IPS-18c (cell line): ENCODE data around the gene CRMP1.

Source experiments
- H3K4me3 ChIP-seq: 2 replicates; pipeline ENCODE4 v1.7.0; 2013; ENCODE audit warnings: low read depth, mild to moderate bottlenecking, low read length, moderate library complexity; ENCODE audit not compliant: insufficient read depth
- H3K9me3 ChIP-seq: one replicate; pipeline ENCODE4 v1.6.1; 2013; ENCODE audit warnings: mild to moderate bottlenecking, low read length, moderate library complexity; ENCODE audit not compliant: control insufficient read depth, insufficient read depth

Gene CRMP1

GRCh38 chr4:5798462-5798861 is 94.4 kb downstream of the CRMP1 start:
- Histone ChIP-seq H3K4me3 (no peak overlapping the region), H3K9me3 (no peaks in the 10 kb centered on the region)

GRCh38 chr4:5797866-5798265 is 95.0 kb downstream of the CRMP1 start:
- Histone ChIP-seq H3K4me3 (no peak overlapping the region), H3K9me3 (no peaks in the 10 kb centered on the region)

GRCh38 chr4:5796976-5797375 is 95.9 kb downstream of the CRMP1 start:
- no peak overlapping the region for H3K4me3 ChIP-seq
- H3K9me3 ChIP-seq, result no peaks in the 10 kb centered on the region

- Histone ChIP-seq H3K9me3 (no peaks in the 10 kb centered on the region), H3K4me3 (no peak overlapping the region)
Observed at GRCh38 chr4:5795580-5795979, 97.3 kb downstream of the CRMP1 start.

- no peak overlapping the region for H3K4me3 ChIP-seq
Observed at GRCh38 chr4:5793514-5793913, 99.4 kb downstream of the CRMP1 start.

GRCh38 chr4:5791654-5792053 is 101.2 kb downstream of the CRMP1 start:
- H3K9me3 ChIP-seq, result peaks cover 6% of the 10 kb centered on the region
- H3K4me3 ChIP-seq, result no peak overlapping the region

More at GRCh38 chr4:5793514-5793913, 99.4 kb downstream of the CRMP1 start:
- no peaks in the 10 kb centered on the region for H3K9me3 ChIP-seq

- H3K4me3 ChIP-seq, result no peak overlapping the region
- peaks cover 6% of the 10 kb centered on the region for H3K9me3 ChIP-seq
Observed at GRCh38 chr4:5790546-5790857, 102.4 kb downstream of the CRMP1 start.

- H3K9me3 ChIP-seq, result peaks cover 6% of the 10 kb centered on the region
- no peak overlapping the region for H3K4me3 ChIP-seq
Observed at GRCh38 chr4:5789141-5789540, 103.7 kb downstream of the CRMP1 start.

GRCh38 chr4:5788144-5788543 is 104.7 kb downstream of the CRMP1 start:
- H3K9me3 ChIP-seq, result peaks cover 6% of the 10 kb centered on the region
- H3K4me3 ChIP-seq, result no peak overlapping the region

GRCh38 chr4:5787311-5787710 is 105.6 kb downstream of the CRMP1 start:
- H3K9me3 ChIP-seq, result peaks cover 6% of the 10 kb centered on the region
- H3K4me3 ChIP-seq, result no peak overlapping the region

- H3K4me3 ChIP-seq, result no peak overlapping the region
- H3K9me3 ChIP-seq, result peaks cover 6% of the 10 kb centered on the region
Observed at GRCh38 chr4:5785806-5786680, 106.8 kb downstream of the CRMP1 start.

GRCh38 chr4:5784960-5785611 is 107.8 kb downstream of the CRMP1 start:
- H3K4me3 ChIP-seq, result no peak overlapping the region
- H3K9me3 ChIP-seq, result peaks cover 6% of the 10 kb centered on the region

- Histone ChIP-seq H3K9me3 (peaks cover 6% of the 10 kb centered on the region), H3K4me3 (no peak overlapping the region)
Observed at GRCh38 chr4:5784021-5784420, 108.9 kb downstream of the CRMP1 start.

GRCh38 chr4:5783486-5783885 is 109.4 kb downstream of the CRMP1 start:
- Histone ChIP-seq H3K4me3 (no peak overlapping the region), H3K9me3 (peaks cover 6% of the 10 kb centered on the region)

GRCh38 chr4:5782829-5783476 is 109.9 kb downstream of the CRMP1 start:
- no peak overlapping the region for H3K4me3 ChIP-seq

GRCh38 chr4:5781691-5782090 is 111.2 kb downstream of the CRMP1 start:
- no peaks in the 10 kb centered on the region for H3K9me3 ChIP-seq
- no peak overlapping the region for H3K4me3 ChIP-seq

More at GRCh38 chr4:5782829-5783476, 109.9 kb downstream of the CRMP1 start:
- peaks cover 6% of the 10 kb centered on the region for H3K9me3 ChIP-seq

GRCh38 chr4:5780831-5781480 is 111.9 kb downstream of the CRMP1 start:
- no peak overlapping the region for H3K4me3 ChIP-seq
- H3K9me3 ChIP-seq, result peaks cover 2% of the 10 kb centered on the region
